HepG2 (cell line): Measurements from ENCODE around the gene H1-8. TPM values are rescaled to one million over a fixed set of nuclear protein-coding genes. Genes with fewer than 3 reads are reported as not detected.
A peak's percentile ranks its signal among the peaks of the same experiment; 100 is the strongest.
"Not testable (repeated sequence)": the region's sequence is repeated elsewhere in the genome, so short reads cannot be mapped to it uniquely, and the experiment has no call there.

Source experiments
- DPF2 ChIP-seq: sonication (generic); formaldehyde crosslinking; IDR thresholded peaks from 2 replicates; pipeline ENCODE4 v1.4.0; 2020; ENCODE audit warnings: mild to moderate bottlenecking, low read depth, missing genetic modification reagents, borderline replicate concordance
- MTA1 ChIP-seq: sonication (generic); formaldehyde crosslinking; IDR thresholded peaks from 2 replicates; pipeline ENCODE4 v1.4.0; 2020; ENCODE audit warnings: missing genetic modification reagents, mild to moderate bottlenecking, borderline replicate concordance
- SOX6 ChIP-seq, 2 experiments: fragments of 450-650 bp in 1 of 2; sonication (generic) in 1 of 2; formaldehyde crosslinking in 1 of 2; IDR thresholded peaks; 2 replicates each; pipeline versions ENCODE4 v1.4.0 to v1.6.1; 2017 to 2020; ENCODE audit warnings: antibody characterized with exemption in 1 of 2, mild to moderate bottlenecking in 1 of 2, missing genetic modification reagents in 1 of 2
- ZBTB7A ChIP-seq: sonication (generic); formaldehyde crosslinking; IDR thresholded peaks from 2 replicates; pipeline ENCODE4 v1.8.0; 2022; ENCODE audit warnings: mild to moderate bottlenecking, missing genetic modification reagents
- ZIK1 ChIP-seq: sonication (generic); formaldehyde crosslinking; IDR thresholded peaks from 2 replicates; pipeline ENCODE4 v1.5.0; 2020; ENCODE audit warnings: mild to moderate bottlenecking, low read depth, missing genetic modification reagents, borderline replicate concordance
- ZNF687 ChIP-seq: sonication (generic); formaldehyde crosslinking; IDR thresholded peaks from 2 replicates; pipeline ENCODE4 v1.5.1; 2020; ENCODE audit warnings: mild to moderate bottlenecking, missing genetic modification reagents, moderate library complexity
- ZSCAN22 ChIP-seq: sonication (generic); formaldehyde crosslinking; IDR thresholded peaks from 2 replicates; pipeline ENCODE4 v1.4.0; 2020; ENCODE audit warnings: mild to moderate bottlenecking, missing genetic modification reagents
- polyA plus RNA-seq, 8 experiments: library from polyadenylated mRNA; depleted of rRNA in 3 of 8; stranded (reverse) in 7 of 8; unstranded in 1 of 8; fragments of >200 nt; fragmentation: Illumina TruSeq in 4 of 8; extraction: Trizol in 4 of 8; gene quantifications; 2 replicates each; pipeline versions ENCODE4 v1.2.1 to v1.2.3, GENCODE V29; 2011 to 2016; ENCODE audit warnings: low read depth in 4 of 8, missing spikeins in 1 of 8, mixed read lengths in 1 of 8; ENCODE audit not compliant: insufficient read depth in 1 of 8
- total RNA-seq, 5 experiments: library from RNA; depleted of rRNA; stranded (reverse); fragments of >200 nt; fragmentation: Illumina TruSeq; extraction: Trizol; gene quantifications; 2 replicates each; pipeline ENCODE4 v1.2.3, GENCODE V29; 2016; ENCODE audit warnings: low read depth in 1 of 5
- TF ChIP-seq, protein P1 (sequence below): sonication (generic); formaldehyde crosslinking; IDR thresholded peaks from 2 replicates; pipeline ENCODE4 v1.9.0; 2021; ENCODE audit warnings: mild to moderate bottlenecking, missing genetic modification reagents

Gene H1-8
- total and polyA plus RNA-seq, 2 of the 13 experiments (the other 11 are each of a cell fraction or from before 2014, with no cell fraction given) = 0.08 TPM; not detected in 1

- TF ChIP-seq, protein P1, sequence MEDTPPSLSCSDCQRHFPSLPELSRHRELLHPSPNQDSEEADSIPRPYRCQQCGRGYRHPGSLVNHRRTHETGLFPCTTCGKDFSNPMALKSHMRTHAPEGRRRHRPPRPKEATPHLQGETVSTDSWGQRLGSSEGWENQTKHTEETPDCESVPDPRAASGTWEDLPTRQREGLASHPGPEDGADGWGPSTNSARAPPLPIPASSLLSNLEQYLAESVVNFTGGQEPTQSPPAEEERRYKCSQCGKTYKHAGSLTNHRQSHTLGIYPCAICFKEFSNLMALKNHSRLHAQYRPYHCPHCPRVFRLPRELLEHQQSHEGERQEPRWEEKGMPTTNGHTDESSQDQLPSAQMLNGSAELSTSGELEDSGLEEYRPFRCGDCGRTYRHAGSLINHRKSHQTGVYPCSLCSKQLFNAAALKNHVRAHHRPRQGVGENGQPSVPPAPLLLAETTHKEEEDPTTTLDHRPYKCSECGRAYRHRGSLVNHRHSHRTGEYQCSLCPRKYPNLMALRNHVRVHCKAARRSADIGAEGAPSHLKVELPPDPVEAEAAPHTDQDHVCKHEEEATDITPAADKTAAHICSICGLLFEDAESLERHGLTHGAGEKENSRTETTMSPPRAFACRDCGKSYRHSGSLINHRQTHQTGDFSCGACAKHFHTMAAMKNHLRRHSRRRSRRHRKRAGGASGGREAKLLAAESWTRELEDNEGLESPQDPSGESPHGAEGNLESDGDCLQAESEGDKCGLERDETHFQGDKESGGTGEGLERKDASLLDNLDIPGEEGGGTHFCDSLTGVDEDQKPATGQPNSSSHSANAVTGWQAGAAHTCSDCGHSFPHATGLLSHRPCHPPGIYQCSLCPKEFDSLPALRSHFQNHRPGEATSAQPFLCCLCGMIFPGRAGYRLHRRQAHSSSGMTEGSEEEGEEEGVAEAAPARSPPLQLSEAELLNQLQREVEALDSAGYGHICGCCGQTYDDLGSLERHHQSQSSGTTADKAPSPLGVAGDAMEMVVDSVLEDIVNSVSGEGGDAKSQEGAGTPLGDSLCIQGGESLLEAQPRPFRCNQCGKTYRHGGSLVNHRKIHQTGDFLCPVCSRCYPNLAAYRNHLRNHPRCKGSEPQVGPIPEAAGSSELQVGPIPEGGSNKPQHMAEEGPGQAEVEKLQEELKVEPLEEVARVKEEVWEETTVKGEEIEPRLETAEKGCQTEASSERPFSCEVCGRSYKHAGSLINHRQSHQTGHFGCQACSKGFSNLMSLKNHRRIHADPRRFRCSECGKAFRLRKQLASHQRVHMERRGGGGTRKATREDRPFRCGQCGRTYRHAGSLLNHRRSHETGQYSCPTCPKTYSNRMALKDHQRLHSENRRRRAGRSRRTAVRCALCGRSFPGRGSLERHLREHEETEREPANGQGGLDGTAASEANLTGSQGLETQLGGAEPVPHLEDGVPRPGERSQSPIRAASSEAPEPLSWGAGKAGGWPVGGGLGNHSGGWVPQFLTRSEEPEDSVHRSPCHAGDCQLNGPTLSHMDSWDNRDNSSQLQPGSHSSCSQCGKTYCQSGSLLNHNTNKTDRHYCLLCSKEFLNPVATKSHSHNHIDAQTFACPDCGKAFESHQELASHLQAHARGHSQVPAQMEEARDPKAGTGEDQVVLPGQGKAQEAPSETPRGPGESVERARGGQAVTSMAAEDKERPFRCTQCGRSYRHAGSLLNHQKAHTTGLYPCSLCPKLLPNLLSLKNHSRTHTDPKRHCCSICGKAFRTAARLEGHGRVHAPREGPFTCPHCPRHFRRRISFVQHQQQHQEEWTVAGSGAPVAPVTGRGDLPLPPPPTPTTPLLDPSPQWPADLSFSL (CRISPR knock-in tag) = peak; percentile 83
- TF ChIP-seq DPF2 (CRISPR knock-in tag) (peak; percentile 15; the same call in 1 of the 2 replicates), ZIK1 (CRISPR knock-in tag) (0 out of 2 replicates have a peak, but pooled peaks have one; percentile 13), ZBTB7A (CRISPR knock-in tag) (peak; percentile 56; the same call in 1 of the 2 replicates), ZNF687 (CRISPR knock-in tag) (peak; percentile 28; the same call in 1 of the 2 replicates), MTA1 (0 out of 2 replicates have a peak, but pooled peaks have one; percentile 6), ZSCAN22 (CRISPR knock-in tag) (peak; percentile 82; the same call in 1 of the 2 replicates), SOX6 (CRISPR knock-in tag; IDR thresholded peaks at IDR 0.05) (0 out of 2 replicates have a peak, but pooled peaks have one; percentile 27)
- not testable (repeated sequence) for TF ChIP-seq SOX6 (IDR thresholded peaks at IDR 0.05)
Measured at GRCh38 chr3:129515821-129516432, 27.0 kb upstream of the H1-8 start (continued).
